Tibial nerve (tissue), 4 donors: ENCODE results near the gene DUSP23. TPM values are rescaled to one million over a fixed set of nuclear protein-coding genes. Genes with fewer than 3 reads are reported as not detected.

Experiments used
- DNase-seq, 2 donors: peaks; one replicate each; pipeline ENCODE4 v3.0.0-alpha.2; 2019; ENCODE audit warnings: low spot score in 2 of 2
- H3K27ac ChIP-seq, 4 donors: fragments of 200-600 bp; sonication (generic) in 3 of 4; one replicate each; pipeline ENCODE4 v1.5.1; 2017 to 2019; ENCODE audit warnings: mild to moderate bottlenecking in 1 of 4
- H3K27me3 ChIP-seq, 2 donors: fragments of 200-600 bp; sonication (generic) in 1 of 2; one replicate each; pipeline versions ENCODE4 v1.5.1 to v1.6.0; 2017 to 2019
- H3K36me3 ChIP-seq, 3 donors: fragments of 200-600 bp; sonication (generic); one replicate each; pipeline ENCODE4 v1.5.1; 2018 to 2019
- H3K4me1 ChIP-seq, 4 donors: fragments of 200-600 bp; sonication (generic) in 3 of 4; one replicate each; pipeline ENCODE4 v1.5.1; 2017 to 2019
- H3K4me3 ChIP-seq, 4 donors: fragments of 200-600 bp; sonication (generic) in 3 of 4; one replicate each; pipeline ENCODE4 v1.5.1; 2017 to 2019; ENCODE audit warnings: mild to moderate bottlenecking in 1 of 4, moderate library complexity in 1 of 4
- H3K9me3 ChIP-seq, 4 donors: fragments of 200-600 bp; sonication (generic) in 3 of 4; one replicate each; pipeline ENCODE4 v1.5.1; 2017 to 2019
- EP300 ChIP-seq, 2 donors: sonication (generic); formaldehyde crosslinking; IDR thresholded peaks; one replicate each; pipeline ENCODE4 v1.6.1; 2017; ENCODE audit warnings: antibody characterized with exemption in 2 of 2, mild to moderate bottlenecking in 1 of 2
- POLR2A ChIP-seq, 2 donors: fragments of 450-650 bp; IDR thresholded peaks; one replicate each; pipeline ENCODE4 v1.6.1; 2017; ENCODE audit warnings: antibody characterized with exemption in 2 of 2, mild to moderate bottlenecking in 2 of 2, moderate library complexity in 2 of 2
- WGBS, 2 donors: methylation state at CpG; one replicate each; pipeline ENCODE4 v1.1.5; 2018; 5-methylcytosine and 5-hydroxymethylcytosine counted together
- total RNA-seq, 4 donors: library from RNA; depleted of rRNA; stranded (reverse); fragments of >200 nt; gene quantifications; one replicate each; pipeline ENCODE4 v1.1.0, GENCODE V29; 2016
- TF ChIP-seq, protein P1 (sequence below), 5 experiments: fragments of 200-600 bp in 3 of 5; fragments of 450-650 bp in 2 of 5; sonication (generic) in 3 of 5; IDR thresholded peaks; one replicate each; pipeline ENCODE4 v1.5.1; 2016 to 2019; ENCODE audit warnings: antibody characterized with exemption in 5 of 5, mild to moderate bottlenecking in 3 of 5, moderate library complexity in 2 of 5

DUSP23 gene
- total RNA-seq, 4 donors from 2014 or later = 114 to 162 (median 123) TPM

DNA sequence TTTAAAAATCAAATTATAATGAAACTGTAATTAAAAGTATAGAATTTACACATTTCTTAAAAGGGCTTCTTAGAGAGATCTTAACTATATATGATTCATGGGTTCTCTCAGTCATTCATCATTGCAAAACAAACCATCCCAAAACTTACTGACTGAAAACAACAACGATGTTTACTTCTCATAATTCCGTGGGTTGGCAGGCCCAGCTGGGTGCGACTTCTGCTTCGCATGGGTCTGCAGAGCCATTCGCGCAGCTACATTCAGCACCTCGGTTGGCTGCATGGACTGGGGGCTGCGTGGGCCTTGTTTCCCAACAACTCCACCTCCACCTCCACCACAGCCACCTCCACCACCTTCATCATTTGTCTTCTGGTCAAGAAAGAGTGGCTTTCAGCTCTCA is 50.0 kb downstream of the DUSP23 start:
- 76 to 84% methylated on average over 8 of the region's 8 CpGs for WGBS, 2 donors
- TF ChIP-seq, protein P1, sequence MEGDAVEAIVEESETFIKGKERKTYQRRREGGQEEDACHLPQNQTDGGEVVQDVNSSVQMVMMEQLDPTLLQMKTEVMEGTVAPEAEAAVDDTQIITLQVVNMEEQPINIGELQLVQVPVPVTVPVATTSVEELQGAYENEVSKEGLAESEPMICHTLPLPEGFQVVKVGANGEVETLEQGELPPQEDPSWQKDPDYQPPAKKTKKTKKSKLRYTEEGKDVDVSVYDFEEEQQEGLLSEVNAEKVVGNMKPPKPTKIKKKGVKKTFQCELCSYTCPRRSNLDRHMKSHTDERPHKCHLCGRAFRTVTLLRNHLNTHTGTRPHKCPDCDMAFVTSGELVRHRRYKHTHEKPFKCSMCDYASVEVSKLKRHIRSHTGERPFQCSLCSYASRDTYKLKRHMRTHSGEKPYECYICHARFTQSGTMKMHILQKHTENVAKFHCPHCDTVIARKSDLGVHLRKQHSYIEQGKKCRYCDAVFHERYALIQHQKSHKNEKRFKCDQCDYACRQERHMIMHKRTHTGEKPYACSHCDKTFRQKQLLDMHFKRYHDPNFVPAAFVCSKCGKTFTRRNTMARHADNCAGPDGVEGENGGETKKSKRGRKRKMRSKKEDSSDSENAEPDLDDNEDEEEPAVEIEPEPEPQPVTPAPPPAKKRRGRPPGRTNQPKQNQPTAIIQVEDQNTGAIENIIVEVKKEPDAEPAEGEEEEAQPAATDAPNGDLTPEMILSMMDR (IDR thresholded peaks at IDR 0.05) = no peak
- no peak for TF ChIP-seq POLR2A (IDR thresholded peaks at IDR 0.05)
- TF ChIP-seq EP300 (IDR thresholded peaks at IDR 0.05) = no peak
- Histone ChIP-seq H3K9me3 (no peaks in the 10 kb centered on the region), H3K27ac (no peak overlapping the region), H3K4me1 (peaks cover 0 to 6% (median 0%) of the 10 kb centered on the region in 4 donors), H3K4me3 (no peak overlapping the region), H3K36me3 (peaks cover 0 to 19% (median 0%) of the 10 kb centered on the region in 3 donors), H3K27me3 (no peaks in the 10 kb centered on the region)
- DNase-seq = no peak

DNA sequence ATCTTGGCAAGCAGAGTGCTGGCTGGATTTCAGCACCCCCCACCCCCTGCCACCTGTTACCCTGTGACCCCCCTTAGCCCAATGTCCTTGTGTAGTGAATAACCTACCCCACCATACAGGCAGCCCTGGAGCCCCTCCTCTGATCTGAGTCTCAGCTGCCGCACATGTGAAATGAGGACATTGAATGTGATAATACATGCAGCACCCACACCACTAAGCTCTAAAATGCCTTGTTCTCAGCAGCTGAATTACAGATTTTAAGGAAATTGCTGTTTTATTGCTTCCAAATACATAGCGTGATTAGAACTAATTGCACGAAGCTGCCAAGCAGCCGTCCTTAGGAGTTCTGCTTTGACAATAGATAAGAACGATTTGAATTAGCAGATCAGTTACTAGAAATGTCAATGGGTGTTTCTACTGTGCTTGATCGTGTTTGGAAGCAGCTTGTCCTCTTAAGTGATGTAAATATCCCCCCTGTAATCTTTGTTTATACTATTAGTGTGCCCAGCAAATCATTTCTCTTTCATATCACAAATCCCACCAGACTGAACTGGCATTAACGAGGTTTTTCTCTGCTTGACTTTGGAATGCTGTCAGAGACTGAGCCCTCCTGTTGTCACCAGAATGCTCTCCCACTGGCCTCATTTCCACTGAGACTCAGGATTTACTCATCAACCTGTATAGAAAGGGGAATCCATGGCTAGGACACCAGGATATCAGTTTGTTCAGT is 50.8 kb downstream of the DUSP23 start:
- Histone ChIP-seq H3K9me3 (no peaks in the 10 kb centered on the region), H3K27me3 (no peaks in the 10 kb centered on the region), H3K4me3 (no peak overlapping the region), H3K27ac (no peak overlapping the region), H3K36me3 (peaks cover 0 to 28% (median 0%) of the 10 kb centered on the region in 3 donors), H3K4me1 (peaks cover 0 to 6% (median 0%) of the 10 kb centered on the region in 4 donors)
- WGBS, 2 donors = 39 to 71% methylated on average over 7 of the region's 7 CpGs
- no peak for DNase-seq
- TF ChIP-seq, protein P1 (IDR thresholded peaks at IDR 0.05) = no peak
- TF ChIP-seq EP300 (IDR thresholded peaks at IDR 0.05) = no peak
- TF ChIP-seq POLR2A (IDR thresholded peaks at IDR 0.05) = no peak

Other genes starting within 250 kb of the DUSP23 start
- gene OR10J5, start 245.0 kb upstream of the DUSP23 start, total RNA-seq = not detected
- not detected for gene APCS, start 193.1 kb upstream of the DUSP23 start, total RNA-seq
- not detected for gene CRP, start 66.4 kb upstream of the DUSP23 start, total RNA-seq
- gene FCRL6, start 21.4 kb downstream of the DUSP23 start, total RNA-seq = 1 to 10 TPM in 2 of 4 donors, under 1 TPM in 2; 0.39 to 2.2 (median 1.4) TPM
- gene SLAMF8, start 45.9 kb downstream of the DUSP23 start, total RNA-seq = 1 to 10 TPM; 2.2 to 6.9 (median 3.7) TPM
- gene VSIG8, start 81.7 kb downstream of the DUSP23 start, total RNA-seq = under 1 TPM in 1 of 4 donors, not detected in 3; 0.20 TPM
- under 1 TPM in 3 of 4 donors, not detected in 1; 0.39 to 0.66 (median 0.63) TPM for gene CFAP45, start 119.2 kb downstream of the DUSP23 start, total RNA-seq
- 100 to 1,000 TPM; 149 to 205 (median 168) TPM for gene TAGLN2, start 144.5 kb downstream of the DUSP23 start, total RNA-seq
- gene IGSF9, start 164.7 kb downstream of the DUSP23 start, total RNA-seq = under 1 TPM in 2 of 4 donors, not detected in 2; 0.20 to 0.63 TPM
- not detected for gene SLAMF9, start 173.3 kb downstream of the DUSP23 start, total RNA-seq